GM23338 (cell line): ENCODE data around the gene DYNLRB1. TPM values are rescaled to one million over a fixed set of nuclear protein-coding genes. Genes with fewer than 3 reads are reported as not detected.

ENCODE experiments used
- ATAC-seq: fragments of 200-7000 bp; cut with Tn5 transposase; 3 replicates; pipeline ENCODE4 v1.9.1; 2020
- DNase-seq: peaks from one replicate; pipeline ENCODE4 v3.0.0-alpha.2; 2015; ENCODE audit warnings: low spot score
- H2AFZ ChIP-seq: fragments of 200-600 bp; sonication (generic); 2 replicates; pipeline ENCODE4 v1.8.0; 2016; ENCODE audit warnings: antibody characterized with exemption, mild to moderate bottlenecking, moderate library complexity
- H3F3A ChIP-seq: fragments of 200-600 bp; sonication (generic); replicated peaks from 2 replicates; pipeline ENCODE4 v1.8.0; 2017; ENCODE audit warnings: antibody characterized with exemption, mixed run types, low read depth
- H3K27ac ChIP-seq: fragments of 200-600 bp; sonication (generic); 2 replicates; pipeline ENCODE4 v1.6.1; 2016; ENCODE audit warnings: low read depth
- H3K27me3 ChIP-seq: fragments of 200-600 bp; sonication (generic); 2 replicates; pipeline ENCODE4 v1.8.0; 2016; ENCODE audit warnings: mild to moderate bottlenecking, mixed run types, moderate library complexity; ENCODE audit not compliant: insufficient read depth
- H3K36me3 ChIP-seq: fragments of 200-600 bp; sonication (generic); 2 replicates; pipeline ENCODE4 v1.8.0; 2016; ENCODE audit warnings: mild to moderate bottlenecking; ENCODE audit not compliant: insufficient read depth
- H3K4me1 ChIP-seq: fragments of 200-600 bp; sonication (generic); 2 replicates; pipeline ENCODE4 v1.8.0; 2016; ENCODE audit warnings: mild to moderate bottlenecking, moderate library complexity; ENCODE audit not compliant: insufficient read depth
- H3K4me2 ChIP-seq: fragments of 200-600 bp; sonication (generic); 2 replicates; pipeline ENCODE4 v1.7.1; 2017; ENCODE audit warnings: mixed run types
- H3K4me3 ChIP-seq: fragments of 200-600 bp; sonication (generic); 2 replicates; pipeline ENCODE4 v1.6.1; 2016; ENCODE audit warnings: mixed run types
- H3K79me2 ChIP-seq: fragments of 200-600 bp; sonication (generic); replicated peaks from 2 replicates; pipeline ENCODE4 v1.8.0; 2017; ENCODE audit warnings: mild to moderate bottlenecking; ENCODE audit not compliant: insufficient read depth
- H3K9me2 ChIP-seq: fragments of 200-600 bp; sonication (generic); 2 replicates; pipeline ENCODE4 v1.8.0; 2017; ENCODE audit not compliant: insufficient read depth
- H4K20me1 ChIP-seq: fragments of 200-600 bp; sonication (generic); replicated peaks from 2 replicates; pipeline ENCODE4 v1.8.0; 2017; ENCODE audit warnings: mild to moderate bottlenecking; ENCODE audit not compliant: insufficient read depth
- H3K27ac Mint-ChIP-seq: 2 replicates; pipeline ENCODE4 v1.8.0; 2020; ENCODE audit warnings: inconsistent platforms, mild to moderate bottlenecking, moderate library complexity, mixed read lengths
- H3K27me3 Mint-ChIP-seq: 3 replicates; pipeline ENCODE4 v1.8.0; 2022; ENCODE audit warnings: low read depth, mild to moderate bottlenecking, moderate library complexity, mixed read lengths, inconsistent platforms; ENCODE audit not compliant: insufficient read depth, poor library complexity
- H3K36me3 Mint-ChIP-seq: 3 replicates; pipeline ENCODE4 v1.8.0; 2021; ENCODE audit warnings: low read depth, mild to moderate bottlenecking, inconsistent platforms, moderate library complexity, mixed read lengths
- H3K4me1 Mint-ChIP-seq: 3 replicates; pipeline ENCODE4 v1.8.0; 2020; ENCODE audit warnings: mild to moderate bottlenecking, inconsistent platforms, mixed read lengths
- H3K4me3 Mint-ChIP-seq: 3 replicates; pipeline ENCODE4 v1.8.0; 2021; ENCODE audit warnings: moderate library complexity, mild to moderate bottlenecking, inconsistent platforms, mixed read lengths
- H3K9me3 Mint-ChIP-seq: 3 replicates; pipeline ENCODE4 v1.8.0; 2020; ENCODE audit warnings: moderate library complexity, mild to moderate bottlenecking, inconsistent platforms, mixed read lengths
- CREB1 ChIP-seq: fragments of 250-450 bp; sonication (Bioruptor Pico); IDR thresholded peaks from 2 replicates; pipeline ENCODE4 v1.5.0; 2020; ENCODE audit warnings: low read depth, mild to moderate bottlenecking, moderate library complexity
- EZH2phosphoT487 ChIP-seq: fragments of 200-600 bp; sonication (generic); IDR thresholded peaks from one replicate; pipeline ENCODE4 v1.8.1; 2018; ENCODE audit warnings: antibody characterized with exemption; ENCODE audit not compliant: unreplicated experiment
- JUNB ChIP-seq: IDR thresholded peaks from one replicate; pipeline ENCODE4 v1.6.1; 2016; ENCODE audit warnings: antibody characterized with exemption; ENCODE audit not compliant: unreplicated experiment
- NANOG ChIP-seq: IDR thresholded peaks from 2 replicates; pipeline ENCODE4 v1.6.1; 2016; ENCODE audit warnings: antibody characterized with exemption, borderline replicate concordance
- ZNF114 ChIP-seq: fragments of 250-450 bp; sonication (Bioruptor Pico); IDR thresholded peaks from 2 replicates; pipeline ENCODE4 v1.5.0; 2020; ENCODE audit warnings: mild to moderate bottlenecking, moderate library complexity
- ZNF331 ChIP-seq: fragments of 250-450 bp; sonication (Bioruptor Pico); IDR thresholded peaks from 2 replicates; pipeline ENCODE4 v1.5.0; 2020; ENCODE audit warnings: low read depth, mild to moderate bottlenecking, moderate library complexity
- polyA plus RNA-seq: library from polyadenylated mRNA; unstranded; fragments of >200 nt; fragmentation: Nextera tagmentation; extraction: Ambion mirVana; gene quantifications from 2 replicates; pipeline ENCODE4 v1.2.1, GENCODE V29; 2016
- total RNA-seq: library from RNA; depleted of rRNA; stranded (reverse); fragments of >200 nt; shearing (Covaris generic); gene quantifications from 2 replicates; pipeline ENCODE4 v1.2.3, GENCODE V29; 2014
- TF ChIP-seq, protein P1 (sequence below): fragments of 250-450 bp; sonication (Bioruptor Pico); IDR thresholded peaks from 2 replicates; pipeline ENCODE4 v1.5.0; 2020; ENCODE audit warnings: mild to moderate bottlenecking, moderate library complexity
- TF ChIP-seq, protein P2 (sequence below): IDR thresholded peaks from 2 replicates; pipeline ENCODE4 v1.6.1; 2016; ENCODE audit warnings: antibody characterized with exemption

The DYNLRB1 gene
- total and polyA plus RNA-seq, 2 experiments from 2014 or later, result 107 to 376 TPM

DNA sequence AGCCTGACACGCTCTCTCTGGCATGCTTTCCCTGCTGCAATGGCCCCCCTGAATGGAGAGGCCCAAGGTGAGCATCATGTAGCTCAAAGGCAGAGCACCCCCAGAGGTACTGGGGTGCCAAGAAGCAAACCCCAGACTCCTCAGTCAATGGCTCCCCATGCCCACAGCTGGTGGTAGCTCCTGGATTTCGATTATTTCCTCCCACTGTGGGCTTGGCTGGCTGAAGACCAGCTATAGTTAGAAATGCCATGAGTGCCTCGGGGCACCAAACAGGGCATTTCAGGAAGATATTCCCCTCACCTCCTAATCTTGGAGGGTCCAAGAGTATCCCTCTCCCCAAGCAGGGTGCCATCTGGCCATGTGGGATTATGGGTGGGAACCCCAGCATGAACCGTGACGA, 59.0 kb downstream of the DYNLRB1 start (continued):
- TF ChIP-seq, protein P1, sequence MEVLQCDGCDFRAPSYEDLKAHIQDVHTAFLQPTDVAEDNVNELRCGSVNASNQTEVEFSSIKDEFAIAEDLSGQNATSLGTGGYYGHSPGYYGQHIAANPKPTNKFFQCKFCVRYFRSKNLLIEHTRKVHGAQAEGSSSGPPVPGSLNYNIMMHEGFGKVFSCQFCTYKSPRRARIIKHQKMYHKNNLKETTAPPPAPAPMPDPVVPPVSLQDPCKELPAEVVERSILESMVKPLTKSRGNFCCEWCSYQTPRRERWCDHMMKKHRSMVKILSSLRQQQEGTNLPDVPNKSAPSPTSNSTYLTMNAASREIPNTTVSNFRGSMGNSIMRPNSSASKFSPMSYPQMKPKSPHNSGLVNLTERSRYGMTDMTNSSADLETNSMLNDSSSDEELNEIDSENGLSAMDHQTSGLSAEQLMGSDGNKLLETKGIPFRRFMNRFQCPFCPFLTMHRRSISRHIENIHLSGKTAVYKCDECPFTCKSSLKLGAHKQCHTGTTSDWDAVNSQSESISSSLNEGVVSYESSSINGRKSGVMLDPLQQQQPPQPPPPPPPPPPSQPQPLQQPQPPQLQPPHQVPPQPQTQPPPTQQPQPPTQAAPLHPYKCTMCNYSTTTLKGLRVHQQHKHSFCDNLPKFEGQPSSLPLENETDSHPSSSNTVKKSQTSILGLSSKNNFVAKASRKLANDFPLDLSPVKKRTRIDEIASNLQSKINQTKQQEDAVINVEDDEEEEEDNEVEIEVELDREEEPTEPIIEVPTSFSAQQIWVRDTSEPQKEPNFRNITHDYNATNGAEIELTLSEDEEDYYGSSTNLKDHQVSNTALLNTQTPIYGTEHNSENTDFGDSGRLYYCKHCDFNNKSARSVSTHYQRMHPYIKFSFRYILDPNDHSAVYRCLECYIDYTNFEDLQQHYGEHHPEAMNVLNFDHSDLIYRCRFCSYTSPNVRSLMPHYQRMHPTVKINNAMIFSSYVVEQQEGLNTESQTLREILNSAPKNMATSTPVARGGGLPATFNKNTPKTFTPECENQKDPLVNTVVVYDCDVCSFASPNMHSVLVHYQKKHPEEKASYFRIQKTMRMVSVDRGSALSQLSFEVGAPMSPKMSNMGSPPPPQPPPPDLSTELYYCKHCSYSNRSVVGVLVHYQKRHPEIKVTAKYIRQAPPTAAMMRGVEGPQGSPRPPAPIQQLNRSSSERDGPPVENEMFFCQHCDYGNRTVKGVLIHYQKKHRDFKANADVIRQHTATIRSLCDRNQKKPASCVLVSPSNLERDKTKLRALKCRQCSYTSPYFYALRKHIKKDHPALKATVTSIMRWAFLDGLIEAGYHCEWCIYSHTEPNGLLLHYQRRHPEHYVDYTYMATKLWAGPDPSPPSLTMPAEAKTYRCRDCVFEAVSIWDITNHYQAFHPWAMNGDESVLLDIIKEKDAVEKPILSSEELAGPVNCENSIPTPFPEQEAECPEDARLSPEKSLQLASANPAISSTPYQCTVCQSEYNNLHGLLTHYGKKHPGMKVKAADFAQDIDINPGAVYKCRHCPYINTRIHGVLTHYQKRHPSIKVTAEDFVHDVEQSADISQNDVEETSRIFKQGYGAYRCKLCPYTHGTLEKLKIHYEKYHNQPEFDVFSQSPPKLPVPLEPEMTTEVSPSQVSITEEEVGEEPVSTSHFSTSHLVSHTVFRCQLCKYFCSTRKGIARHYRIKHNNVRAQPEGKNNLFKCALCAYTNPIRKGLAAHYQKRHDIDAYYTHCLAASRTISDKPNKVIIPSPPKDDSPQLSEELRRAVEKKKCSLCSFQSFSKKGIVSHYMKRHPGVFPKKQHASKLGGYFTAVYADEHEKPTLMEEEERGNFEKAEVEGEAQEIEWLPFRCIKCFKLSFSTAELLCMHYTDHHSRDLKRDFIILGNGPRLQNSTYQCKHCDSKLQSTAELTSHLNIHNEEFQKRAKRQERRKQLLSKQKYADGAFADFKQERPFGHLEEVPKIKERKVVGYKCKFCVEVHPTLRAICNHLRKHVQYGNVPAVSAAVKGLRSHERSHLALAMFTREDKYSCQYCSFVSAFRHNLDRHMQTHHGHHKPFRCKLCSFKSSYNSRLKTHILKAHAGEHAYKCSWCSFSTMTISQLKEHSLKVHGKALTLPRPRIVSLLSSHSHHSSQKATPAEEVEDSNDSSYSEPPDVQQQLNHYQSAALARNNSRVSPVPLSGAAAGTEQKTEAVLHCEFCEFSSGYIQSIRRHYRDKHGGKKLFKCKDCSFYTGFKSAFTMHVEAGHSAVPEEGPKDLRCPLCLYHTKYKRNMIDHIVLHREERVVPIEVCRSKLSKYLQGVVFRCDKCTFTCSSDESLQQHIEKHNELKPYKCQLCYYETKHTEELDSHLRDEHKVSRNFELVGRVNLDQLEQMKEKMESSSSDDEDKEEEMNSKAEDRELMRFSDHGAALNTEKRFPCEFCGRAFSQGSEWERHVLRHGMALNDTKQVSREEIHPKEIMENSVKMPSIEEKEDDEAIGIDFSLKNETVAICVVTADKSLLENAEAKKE, result no peak
- TF ChIP-seq ZNF114 (CRISPR knock-in tag) (no peak), NANOG (no peak), EZH2phosphoT487 (no peak)
- TF ChIP-seq, protein P2, sequence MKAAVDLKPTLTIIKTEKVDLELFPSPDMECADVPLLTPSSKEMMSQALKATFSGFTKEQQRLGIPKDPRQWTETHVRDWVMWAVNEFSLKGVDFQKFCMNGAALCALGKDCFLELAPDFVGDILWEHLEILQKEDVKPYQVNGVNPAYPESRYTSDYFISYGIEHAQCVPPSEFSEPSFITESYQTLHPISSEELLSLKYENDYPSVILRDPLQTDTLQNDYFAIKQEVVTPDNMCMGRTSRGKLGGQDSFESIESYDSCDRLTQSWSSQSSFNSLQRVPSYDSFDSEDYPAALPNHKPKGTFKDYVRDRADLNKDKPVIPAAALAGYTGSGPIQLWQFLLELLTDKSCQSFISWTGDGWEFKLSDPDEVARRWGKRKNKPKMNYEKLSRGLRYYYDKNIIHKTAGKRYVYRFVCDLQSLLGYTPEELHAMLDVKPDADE, result no peak

DNA sequence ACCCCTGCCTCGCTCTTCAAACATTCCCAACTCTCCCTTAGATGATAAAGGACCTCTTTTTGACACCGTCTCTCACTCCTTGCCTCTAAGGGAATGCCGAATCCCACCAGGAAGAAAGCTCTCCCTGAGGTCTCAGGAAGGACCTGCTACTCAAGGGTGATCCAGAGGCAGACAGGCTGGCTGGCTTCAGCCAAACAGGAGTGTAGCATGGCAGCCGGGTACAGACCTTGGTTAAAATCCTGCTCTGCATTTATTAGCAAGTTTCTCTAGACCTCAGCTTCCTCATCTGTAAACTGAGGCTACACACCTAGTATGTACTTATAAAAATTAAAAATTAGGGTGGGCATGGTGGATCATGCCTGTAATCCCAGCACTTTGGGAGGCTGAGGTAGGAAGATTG, 59.5 kb downstream of the DYNLRB1 start:
- Histone ChIP-seq H3K4me2 (no peak overlapping the region), H3F3A (no peaks in the 10 kb centered on the region), H3K9me2 (no peaks in the 10 kb centered on the region), H4K20me1 (no peaks in the 10 kb centered on the region), H3K79me2 (no peaks in the 10 kb centered on the region), H3K27ac (no peak overlapping the region), H3K27me3 (no peaks in the 10 kb centered on the region), H2AFZ (no peak overlapping the region), H3K4me1 (peaks cover 6% of the 10 kb centered on the region; the same call in 1 of the 2 replicates), H3K4me3 (no peak overlapping the region), H3K36me3 (no peaks in the 10 kb centered on the region)
- DNase-seq (no peak), ATAC-seq (no peak)
- Mint-ChIP-seq H3K9me3 (no peaks in the 10 kb centered on the region), H3K4me3 (no peak overlapping the region), H3K36me3 (peaks cover 9% of the 10 kb centered on the region; the same call in 2 of the 3 replicates), H3K4me1 (peaks cover 10% of the 10 kb centered on the region; the same call in 2 of the 3 replicates), H3K27ac (no peak overlapping the region), H3K27me3 (no peaks in the 10 kb centered on the region)
- TF ChIP-seq JUNB (no peak), ZNF331 (no peak), EZH2phosphoT487 (no peak), CREB1 (CRISPR knock-in tag) (no peak)
- TF ChIP-seq, protein P1, result no peak
